ENCODE results near the gene COPS7A.
"Not testable (repeated sequence)": the region's sequence is repeated elsewhere in the genome, so short reads cannot be mapped to it uniquely, and the experiment has no call there.

Gene COPS7A

GRCh38 chr12:6703631-6704030 lies 20.2 kb upstream of the COPS7A start:
- DNase-seq = no peak

DNA sequence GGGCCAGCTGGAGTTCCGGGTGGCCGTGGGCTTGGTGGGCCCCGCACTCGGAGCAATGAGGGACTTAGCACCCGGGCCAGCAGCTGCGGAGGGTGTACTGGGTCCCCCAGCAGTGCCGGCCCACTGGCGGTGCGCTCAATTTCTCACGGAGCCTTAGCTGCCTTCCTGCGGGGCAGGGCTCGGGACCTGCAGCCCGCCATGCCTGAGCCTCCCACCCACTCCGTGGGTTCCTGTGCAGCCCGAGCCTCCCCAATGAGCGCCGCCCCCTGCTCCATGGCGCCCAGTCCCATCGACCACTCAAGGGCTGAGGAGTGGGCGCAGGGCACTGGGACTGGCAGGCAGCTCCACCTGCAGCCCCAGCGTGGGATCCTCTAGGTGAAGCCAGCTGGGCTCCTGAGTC lies 15.5 kb upstream of the COPS7A start:
- DNase-seq = not testable (repeated sequence)

- no peak for DNase-seq
Measured at GRCh38 chr12:6708960-6709394, 14.9 kb upstream of the COPS7A start.

- DNase-seq = not testable (repeated sequence)
Measured at GRCh38 chr12:6716031-6716873, 7.6 kb upstream of the COPS7A start.

GRCh38 chr12:6716874-6717437 lies 6.9 kb upstream of the COPS7A start:
- DNase-seq = no peak

- DNase-seq = no peak
Measured at GRCh38 chr12:6722863-6723262, 983 bp upstream of the COPS7A start.

- no peak for DNase-seq
Measured at GRCh38 chr12:6724409-6724797, 557 bp downstream of the COPS7A start.

DNA sequence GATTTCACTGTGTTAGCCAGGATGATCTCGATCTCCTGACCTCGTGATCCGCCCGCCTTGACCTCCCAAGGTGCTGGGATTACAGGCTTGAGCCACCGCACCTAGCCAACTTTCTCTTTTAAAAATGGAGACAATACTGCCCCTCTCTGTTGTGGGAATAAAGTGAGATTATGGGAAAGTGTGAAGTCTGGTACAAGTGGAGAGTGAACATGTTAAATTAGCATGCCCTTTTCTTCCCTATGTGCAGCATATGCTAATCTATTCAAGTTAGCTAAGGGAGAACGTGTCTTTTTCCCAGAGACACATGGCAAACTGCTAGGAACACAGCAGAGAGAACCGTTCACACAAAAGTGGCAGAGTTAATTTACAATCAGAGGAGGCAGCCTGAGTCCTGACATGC lies 1.5 kb downstream of the COPS7A start:
- no peak for DNase-seq

DNA sequence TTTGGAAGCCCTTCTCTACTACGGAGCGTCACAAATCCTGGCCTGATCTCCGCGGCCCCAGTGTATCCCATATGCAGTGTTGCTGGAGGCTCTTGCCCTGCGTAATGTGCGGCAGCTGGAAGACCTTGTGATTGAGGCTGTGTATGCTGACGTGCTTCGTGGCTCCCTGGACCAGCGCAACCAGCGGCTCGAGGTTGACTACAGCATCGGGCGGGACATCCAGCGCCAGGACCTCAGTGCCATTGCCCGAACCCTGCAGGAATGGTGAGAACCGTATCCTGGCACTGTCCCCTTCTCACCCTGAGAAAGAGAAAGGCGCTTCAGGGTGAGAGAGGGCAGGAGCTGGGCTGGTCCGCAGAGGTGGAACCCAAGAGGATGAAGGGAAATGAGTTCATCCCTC lies 5.3 kb downstream of the COPS7A start:
- no peak for DNase-seq

GRCh38 chr12:6730169-6730568 lies 6.3 kb downstream of the COPS7A start:
- DNase-seq = no peak

- DNase-seq = no peak
Measured at GRCh38 chr12:6734506-6735387, 10.9 kb downstream of the COPS7A start.

- no peak for DNase-seq
Measured at GRCh38 chr12:6735448-6736191, 11.8 kb downstream of the COPS7A start.

GRCh38 chr12:6736754-6737153 lies 12.9 kb downstream of the COPS7A start:
- DNase-seq = no peak

DNA sequence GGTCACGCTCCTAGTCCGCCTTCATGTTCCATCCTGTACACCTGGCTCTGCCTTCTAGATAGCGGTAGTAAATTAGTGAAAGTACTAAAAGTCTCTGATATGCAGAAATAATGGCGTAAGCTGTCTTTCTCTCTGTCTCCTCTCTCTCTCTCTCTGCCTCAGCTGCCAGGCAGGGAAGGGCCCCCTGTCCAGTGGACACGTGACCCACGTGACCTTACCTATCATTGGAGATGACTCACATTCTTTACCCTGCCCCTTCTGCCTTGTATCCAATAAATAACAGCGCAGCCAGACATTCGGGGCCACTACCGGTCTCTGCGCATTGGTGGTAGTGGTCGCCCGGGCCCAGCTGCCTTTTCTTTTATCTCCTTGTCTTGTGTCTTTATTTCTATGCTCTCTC lies 18.2 kb downstream of the COPS7A start:
- not testable (repeated sequence) for DNase-seq

DNA sequence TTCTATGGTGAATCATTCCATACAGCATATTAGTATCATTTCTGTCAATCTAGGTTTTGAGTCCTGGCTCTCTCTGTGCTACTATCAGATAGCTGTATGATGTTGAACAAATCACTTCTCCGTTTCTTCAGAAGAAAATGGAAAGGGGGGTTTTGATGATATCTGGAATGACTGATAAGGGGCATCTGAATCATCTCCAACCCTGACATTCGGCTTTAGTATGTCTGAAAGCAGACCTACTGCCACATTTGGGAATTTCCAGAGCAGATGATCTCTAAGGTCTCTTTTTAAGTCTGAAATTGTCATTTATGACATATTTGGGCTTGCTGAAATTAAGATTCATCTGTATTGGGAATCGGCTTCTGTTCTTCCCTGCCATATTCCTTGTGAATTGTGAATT lies 19.0 kb downstream of the COPS7A start:
- no peak for DNase-seq

DNA sequence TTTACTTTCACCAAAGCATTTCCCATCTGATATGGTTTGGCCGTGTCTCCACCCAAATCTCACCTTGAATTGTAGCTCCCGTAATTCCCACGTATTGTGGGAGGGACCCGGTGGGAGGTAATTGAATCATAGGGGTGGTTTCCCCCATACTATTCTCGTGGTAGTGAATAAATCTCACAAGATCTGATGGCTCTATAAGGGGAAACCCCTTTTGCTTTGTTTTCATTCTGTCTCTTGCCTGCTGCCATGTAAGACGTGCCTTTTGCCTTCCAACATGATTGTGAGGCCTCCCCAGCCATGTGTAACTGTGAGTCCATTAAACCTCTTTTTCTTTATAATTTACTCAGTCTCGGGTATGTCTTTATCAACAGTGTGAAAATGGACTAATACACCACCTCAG lies 19.5 kb downstream of the COPS7A start:
- DNase-seq = not testable (repeated sequence)

DNA sequence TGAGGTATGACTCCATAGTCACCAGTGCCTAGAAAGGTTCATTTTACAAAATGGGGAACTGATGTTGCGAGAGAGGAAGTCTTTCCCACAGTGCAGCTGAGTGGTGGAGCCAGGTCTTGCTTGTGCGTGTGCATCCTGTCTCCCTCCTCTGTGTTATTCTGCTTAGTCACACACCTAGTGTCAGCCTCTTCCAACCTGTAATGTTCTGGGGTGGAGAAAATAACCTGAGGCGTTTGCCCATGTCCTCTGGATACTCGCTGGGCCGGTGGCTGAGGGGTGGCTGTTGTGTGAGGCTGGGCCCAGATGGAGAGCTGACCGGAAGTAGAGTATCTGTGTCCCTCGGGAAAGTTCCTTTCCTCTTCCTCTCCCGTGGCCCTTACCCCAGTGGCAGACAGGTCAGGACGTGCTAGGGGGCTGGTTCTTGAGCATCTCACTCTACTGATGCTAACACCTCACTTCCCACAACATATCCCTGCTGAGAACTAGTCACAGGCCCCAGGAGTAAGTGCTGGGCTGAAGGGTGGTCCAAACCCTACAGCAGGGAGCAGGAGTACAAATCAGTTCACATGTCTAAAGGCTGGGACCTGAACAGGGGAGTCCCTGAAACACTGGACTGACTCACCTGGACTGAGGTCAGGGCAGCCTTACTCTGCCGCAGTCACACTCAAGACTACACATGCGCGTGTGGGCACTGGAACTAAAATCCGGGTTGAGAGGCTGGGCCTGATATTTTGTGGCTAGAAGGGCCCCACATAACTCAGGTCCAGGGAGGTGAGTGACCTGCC lies 22.1 kb downstream of the COPS7A start:
- no peak for DNase-seq

DNA sequence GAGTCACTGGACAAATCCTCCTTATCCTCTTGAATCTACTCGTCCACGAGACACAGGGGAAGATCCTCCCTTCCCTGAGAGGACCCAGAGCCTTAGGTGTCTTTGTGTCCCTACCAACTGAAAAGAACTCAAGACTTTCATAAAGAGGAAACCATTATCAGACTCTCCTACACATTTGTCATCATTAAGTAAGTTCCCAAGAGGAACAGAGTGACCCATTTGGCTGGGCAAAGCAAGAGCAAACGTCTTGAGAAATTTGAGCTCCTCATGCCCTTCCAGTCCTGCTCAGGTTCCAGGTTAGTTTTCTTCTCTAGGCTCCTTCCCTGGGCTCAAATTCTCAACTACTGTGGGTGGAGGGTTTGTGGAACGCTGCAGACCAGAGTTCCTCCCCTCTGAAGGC lies 23.4 kb downstream of the COPS7A start:
- DNase-seq = no peak

GRCh38 chr12:6748761-6749160 lies 24.9 kb downstream of the COPS7A start:
- DNase-seq = no peak

GRCh38 chr12:6750506-6750905 lies 26.7 kb downstream of the COPS7A start:
- DNase-seq = no peak

DNA sequence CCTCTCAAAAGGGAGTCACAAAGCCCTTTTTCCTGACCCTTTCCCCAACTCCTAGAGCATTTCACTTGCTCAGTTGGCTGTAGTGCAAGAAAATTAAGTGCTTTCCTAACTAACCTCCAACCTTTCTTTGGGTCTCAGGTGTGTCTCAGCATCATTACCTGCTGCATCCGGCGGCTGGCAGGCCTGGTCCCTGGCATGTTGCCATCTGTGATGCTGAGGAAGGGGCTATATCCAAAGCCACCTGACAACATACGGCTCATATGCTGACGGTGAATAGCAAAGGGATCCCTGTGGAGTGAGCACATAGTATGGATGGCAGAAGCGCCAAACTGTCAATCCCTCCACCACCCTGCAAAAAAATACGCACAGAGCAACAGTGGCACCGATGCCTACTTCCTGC lies 27.9 kb downstream of the COPS7A start:
- no peak for DNase-seq
